ENCODE results near the gene OSBPL1A.

DNA sequence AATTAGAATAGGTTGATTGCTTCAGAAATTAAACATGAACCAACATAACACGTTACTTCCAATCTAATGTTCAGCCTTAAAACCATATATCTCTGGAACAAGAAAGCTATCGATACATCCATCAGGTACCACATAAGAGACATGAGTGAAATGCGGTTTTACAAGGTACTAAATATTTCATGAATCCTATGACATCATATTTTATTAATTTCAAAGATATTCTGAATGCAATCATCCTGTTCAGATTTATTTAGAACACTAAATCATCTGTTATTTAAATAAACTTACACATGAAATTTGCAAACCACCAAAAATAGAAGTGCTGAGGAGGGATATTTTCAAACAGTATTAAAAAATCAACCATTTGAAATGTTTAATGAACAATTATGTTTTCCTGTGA is 119.0 kb downstream of the OSBPL1A start:
- TF ChIP-seq CTCF (IDR thresholded peaks at IDR 0.05 in 2 of 3, conservative IDR thresholded peaks at IDR 0.05 in 1 of 3; ENCODE audit: control insufficient read depth in 2 of 3, extremely low read depth in 1 of 3, insufficient read depth in 1 of 3, low read depth in 3 of 3, low read length in 3 of 3) = no peak
- no peak for TF ChIP-seq RELA (IDR thresholded peaks at IDR 0.05; ENCODE audit: borderline replicate concordance, partially characterized antibody)
- TF ChIP-seq, protein P1, sequence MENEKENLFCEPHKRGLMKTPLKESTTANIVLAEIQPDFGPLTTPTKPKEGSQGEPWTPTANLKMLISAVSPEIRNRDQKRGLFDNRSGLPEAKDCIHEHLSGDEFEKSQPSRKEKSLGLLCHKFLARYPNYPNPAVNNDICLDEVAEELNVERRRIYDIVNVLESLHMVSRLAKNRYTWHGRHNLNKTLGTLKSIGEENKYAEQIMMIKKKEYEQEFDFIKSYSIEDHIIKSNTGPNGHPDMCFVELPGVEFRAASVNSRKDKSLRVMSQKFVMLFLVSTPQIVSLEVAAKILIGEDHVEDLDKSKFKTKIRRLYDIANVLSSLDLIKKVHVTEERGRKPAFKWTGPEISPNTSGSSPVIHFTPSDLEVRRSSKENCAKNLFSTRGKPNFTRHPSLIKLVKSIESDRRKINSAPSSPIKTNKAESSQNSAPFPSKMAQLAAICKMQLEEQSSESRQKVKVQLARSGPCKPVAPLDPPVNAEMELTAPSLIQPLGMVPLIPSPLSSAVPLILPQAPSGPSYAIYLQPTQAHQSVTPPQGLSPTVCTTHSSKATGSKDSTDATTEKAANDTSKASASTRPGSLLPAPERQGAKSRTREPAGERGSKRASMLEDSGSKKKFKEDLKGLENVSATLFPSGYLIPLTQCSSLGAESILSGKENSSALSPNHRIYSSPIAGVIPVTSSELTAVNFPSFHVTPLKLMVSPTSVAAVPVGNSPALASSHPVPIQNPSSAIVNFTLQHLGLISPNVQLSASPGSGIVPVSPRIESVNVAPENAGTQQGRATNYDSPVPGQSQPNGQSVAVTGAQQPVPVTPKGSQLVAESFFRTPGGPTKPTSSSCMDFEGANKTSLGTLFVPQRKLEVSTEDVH (IDR thresholded peaks at IDR 0.05; ENCODE audit: low read depth, partially characterized antibody) = no peak
- TF ChIP-seq MXI1 (IDR thresholded peaks at IDR 0.05; ENCODE audit: low read depth, low read length) = no peak
- TF ChIP-seq, protein P2, sequence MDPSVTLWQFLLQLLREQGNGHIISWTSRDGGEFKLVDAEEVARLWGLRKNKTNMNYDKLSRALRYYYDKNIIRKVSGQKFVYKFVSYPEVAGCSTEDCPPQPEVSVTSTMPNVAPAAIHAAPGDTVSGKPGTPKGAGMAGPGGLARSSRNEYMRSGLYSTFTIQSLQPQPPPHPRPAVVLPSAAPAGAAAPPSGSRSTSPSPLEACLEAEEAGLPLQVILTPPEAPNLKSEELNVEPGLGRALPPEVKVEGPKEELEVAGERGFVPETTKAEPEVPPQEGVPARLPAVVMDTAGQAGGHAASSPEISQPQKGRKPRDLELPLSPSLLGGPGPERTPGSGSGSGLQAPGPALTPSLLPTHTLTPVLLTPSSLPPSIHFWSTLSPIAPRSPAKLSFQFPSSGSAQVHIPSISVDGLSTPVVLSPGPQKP (IDR thresholded peaks at IDR 0.05; ENCODE audit: low read depth, low read length) = no peak
- no peak for TF ChIP-seq SREBF1 (IDR thresholded peaks at IDR 0.05; ENCODE audit: low read length)
- TF ChIP-seq, protein P3, sequence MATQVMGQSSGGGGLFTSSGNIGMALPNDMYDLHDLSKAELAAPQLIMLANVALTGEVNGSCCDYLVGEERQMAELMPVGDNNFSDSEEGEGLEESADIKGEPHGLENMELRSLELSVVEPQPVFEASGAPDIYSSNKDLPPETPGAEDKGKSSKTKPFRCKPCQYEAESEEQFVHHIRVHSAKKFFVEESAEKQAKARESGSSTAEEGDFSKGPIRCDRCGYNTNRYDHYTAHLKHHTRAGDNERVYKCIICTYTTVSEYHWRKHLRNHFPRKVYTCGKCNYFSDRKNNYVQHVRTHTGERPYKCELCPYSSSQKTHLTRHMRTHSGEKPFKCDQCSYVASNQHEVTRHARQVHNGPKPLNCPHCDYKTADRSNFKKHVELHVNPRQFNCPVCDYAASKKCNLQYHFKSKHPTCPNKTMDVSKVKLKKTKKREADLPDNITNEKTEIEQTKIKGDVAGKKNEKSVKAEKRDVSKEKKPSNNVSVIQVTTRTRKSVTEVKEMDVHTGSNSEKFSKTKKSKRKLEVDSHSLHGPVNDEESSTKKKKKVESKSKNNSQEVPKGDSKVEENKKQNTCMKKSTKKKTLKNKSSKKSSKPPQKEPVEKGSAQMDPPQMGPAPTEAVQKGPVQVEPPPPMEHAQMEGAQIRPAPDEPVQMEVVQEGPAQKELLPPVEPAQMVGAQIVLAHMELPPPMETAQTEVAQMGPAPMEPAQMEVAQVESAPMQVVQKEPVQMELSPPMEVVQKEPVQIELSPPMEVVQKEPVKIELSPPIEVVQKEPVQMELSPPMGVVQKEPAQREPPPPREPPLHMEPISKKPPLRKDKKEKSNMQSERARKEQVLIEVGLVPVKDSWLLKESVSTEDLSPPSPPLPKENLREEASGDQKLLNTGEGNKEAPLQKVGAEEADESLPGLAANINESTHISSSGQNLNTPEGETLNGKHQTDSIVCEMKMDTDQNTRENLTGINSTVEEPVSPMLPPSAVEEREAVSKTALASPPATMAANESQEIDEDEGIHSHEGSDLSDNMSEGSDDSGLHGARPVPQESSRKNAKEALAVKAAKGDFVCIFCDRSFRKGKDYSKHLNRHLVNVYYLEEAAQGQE (IDR thresholded peaks at IDR 0.05; ENCODE audit: low read depth, low read length) = no peak
